ENCODE measurements around the gene LRRTM4. TPM values are rescaled to one million over a fixed set of nuclear protein-coding genes. Genes with fewer than 3 reads are reported as not detected.

Gene LRRTM4
- total RNA-seq, 1 experiment from 2014 or later: 12.0 TPM

DNA sequence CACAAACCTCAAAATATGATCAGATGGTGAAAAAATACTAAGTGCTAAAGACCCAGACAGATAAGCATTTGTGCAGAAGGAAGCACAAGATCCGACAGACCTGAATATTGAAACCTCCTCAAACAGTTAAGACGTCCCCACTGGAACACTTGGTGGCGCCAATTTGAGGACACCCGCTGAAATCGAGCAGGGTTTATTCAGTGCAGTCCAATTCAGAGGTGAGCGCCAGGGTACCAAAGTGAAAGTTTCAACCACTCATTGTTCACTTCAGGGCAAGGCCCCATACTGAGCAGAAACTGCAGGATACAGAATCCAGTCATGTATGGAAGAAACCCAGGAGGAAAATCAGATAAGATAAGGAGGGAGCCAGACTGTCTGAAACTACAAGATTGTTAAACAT lies 417.6 kb downstream of the LRRTM4 start:
- Histone ChIP-seq H4K91ac (ENCODE audit: insufficient read length, low read depth, low read length) (no peak overlapping the region), H3K9me3 (ENCODE audit: control insufficient read depth, low read depth, low read length) (no peaks in the 10 kb centered on the region), H3K27ac (ENCODE audit: insufficient read length, low read depth, low read length) (no peak overlapping the region), H4K8ac (replicated peaks; ENCODE audit: insufficient read length, low read depth, low read length) (no peak overlapping the region), H3K79me2 (ENCODE audit: insufficient read depth, low read length) (no peaks in the 10 kb centered on the region), H3K14ac (ENCODE audit: insufficient read depth, low read length) (no peak overlapping the region), H3K79me1 (ENCODE audit: insufficient read depth, low read depth, low read length, poor library complexity, severe bottlenecking) (no peaks in the 10 kb centered on the region), H3K23me2 (ENCODE audit: insufficient read length, low read depth, low read length, poor library complexity, severe bottlenecking) (no peaks in the 10 kb centered on the region), H3K9ac (ENCODE audit: extremely low read depth, insufficient read length, low read length) (no peak overlapping the region), H3K23ac (ENCODE audit: insufficient read length, low read depth, low read length) (no peak overlapping the region), H3K4me2 (ENCODE audit: insufficient read depth, insufficient read length, low read length) (no peak overlapping the region), H2AK5ac (ENCODE audit: insufficient read length, low read length) (no peak overlapping the region), H3K18ac (ENCODE audit: insufficient read length, low read depth, low read length) (no peak overlapping the region), H3K4ac (ENCODE audit: low read depth, low read length) (no peak overlapping the region), H2BK5ac (ENCODE audit: insufficient read length, low read length) (no peak overlapping the region), H4K5ac (ENCODE audit: insufficient read length, low read depth, low read length) (no peak overlapping the region), H4K20me1 (ENCODE audit: control insufficient read depth, insufficient read depth, insufficient read length) (no peaks in the 10 kb centered on the region), H2BK12ac (ENCODE audit: insufficient read length, low read depth, low read length) (no peak overlapping the region), H3K4me1 (ENCODE audit: insufficient read depth, low read length) (peaks cover 2% of the 10 kb centered on the region; the same call in 1 of the 2 replicates), H2BK20ac (ENCODE audit: low read depth, low read length, poor library complexity, severe bottlenecking) (no peak overlapping the region), H2BK120ac (ENCODE audit: low read depth, low read length, poor library complexity, severe bottlenecking) (no peak overlapping the region), H3T11ph (ENCODE audit: low read length) (no peak overlapping the region), H2AFZ (ENCODE audit: low read length) (no peak overlapping the region), H3K27me3 (ENCODE audit: insufficient read depth, low read length) (no peaks in the 10 kb centered on the region), H3K56ac (ENCODE audit: insufficient read length, low read depth, low read length) (no peak overlapping the region), H2BK15ac (ENCODE audit: low read depth, low read length) (no peak overlapping the region)
- Mint-ChIP-seq H3K27ac (no peak overlapping the region; a peak in 1 of 7 replicates), H3K4me1 (peaks cover 25 to 27% of the 10 kb centered on the region in 2 experiments), H3K9me3 (no peaks in the 10 kb centered on the region), H3K4me3 (no peak overlapping the region), H3K27me3 (ENCODE audit: low read depth) (no peaks in the 10 kb centered on the region), H3K36me3 (ENCODE audit: insufficient read depth in 1 of 3, low read depth in 3 of 3) (peaks cover 11 to 15% (median 12%) of the 10 kb centered on the region in 3 experiments; a peak in 6 of 7 replicates)
- peak; percentile 47 for TF ChIP-seq CTCF (conservative IDR thresholded peaks at IDR 0.05)
- peak; percentile 39 for DNase-seq
- WGBS (ENCODE audit: extremely low coverage, insufficient read length, low lambda C conversion rate): no CpG with 5 or more reads among the region's 6 CpGs
